T-helper 1 cell treated with Interleukin-12 subunit alpha and Interleukin-12 subunit beta and Interleukin-4 antibody, amounts not matched to agents 30 ng/mL and 1 ng/mL, for 36 hours (primary cell): ENCODE results near the gene CADM2. TPM values are rescaled to one million over a fixed set of nuclear protein-coding genes. Genes with fewer than 3 reads are reported as not detected.

Experiments used
- intact Hi-C: fragments of 100-400 bp; cut with micrococcal nuclease; formaldehyde crosslinking; loops from one replicate; pipeline ENCODE4 v1.15.1; 2024
- total RNA-seq: library from RNA; stranded (reverse); gene quantifications from 2 replicates; pipeline ENCODE4 v1.2.3, GENCODE V29; 2022

CADM2 gene
- total RNA-seq, 1 donor from 2014 or later, result not detected

DNA sequence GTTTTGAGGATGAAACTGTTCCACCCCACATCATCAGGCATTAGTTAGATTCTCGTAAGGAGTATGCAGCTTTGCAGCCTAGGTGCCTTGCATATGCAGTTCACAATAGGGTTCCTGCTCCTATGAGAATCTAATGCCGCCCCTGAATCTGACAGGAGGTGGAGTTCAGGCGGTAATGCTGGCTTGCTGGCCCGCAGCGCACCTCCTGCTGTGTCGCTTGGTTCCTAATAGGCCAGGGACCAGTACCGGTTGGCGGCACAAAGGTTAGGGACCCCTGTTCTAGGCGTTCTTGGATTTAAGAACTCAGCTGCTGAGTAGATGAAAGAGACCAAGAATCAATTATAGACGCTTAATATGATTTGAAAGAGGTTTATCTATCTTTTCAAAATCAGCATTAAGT lies 595.4 kb downstream of the CADM2 start:
- intact Hi-C loops, result no loop called here

DNA sequence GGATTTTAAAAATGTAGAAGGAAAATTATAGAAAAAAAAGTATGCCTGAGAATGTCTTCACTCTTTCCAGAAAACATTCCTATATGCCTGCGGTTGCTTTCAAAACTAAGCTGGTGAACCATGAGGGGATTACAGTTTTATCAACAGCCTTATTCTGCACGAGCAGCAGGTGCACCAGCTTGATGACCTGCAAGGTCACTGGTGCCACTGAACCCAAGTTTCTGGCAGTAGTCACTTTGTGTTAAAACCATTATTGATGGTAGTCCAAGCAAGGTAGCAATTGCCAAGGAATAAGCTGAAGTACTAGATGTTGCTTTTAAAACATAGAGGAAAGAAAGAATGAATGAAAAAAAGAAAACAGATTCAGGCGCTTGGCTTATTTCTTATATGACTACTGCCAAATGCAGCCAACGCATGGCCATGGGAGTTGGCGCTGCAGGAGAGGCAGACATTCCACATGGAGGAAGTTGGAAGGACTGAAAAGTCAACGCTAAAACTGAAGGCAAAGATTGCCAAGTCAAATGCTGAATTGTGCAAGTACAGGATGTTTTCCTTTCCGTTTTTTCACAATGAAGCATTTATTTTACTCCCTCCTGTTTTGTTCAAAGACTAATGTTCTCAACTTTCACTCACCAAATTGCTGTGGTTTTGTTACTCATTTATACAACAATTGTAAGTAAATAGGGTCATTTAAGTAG lies 601.4 kb downstream of the CADM2 start:
- intact Hi-C loops, result no loop called here

DNA sequence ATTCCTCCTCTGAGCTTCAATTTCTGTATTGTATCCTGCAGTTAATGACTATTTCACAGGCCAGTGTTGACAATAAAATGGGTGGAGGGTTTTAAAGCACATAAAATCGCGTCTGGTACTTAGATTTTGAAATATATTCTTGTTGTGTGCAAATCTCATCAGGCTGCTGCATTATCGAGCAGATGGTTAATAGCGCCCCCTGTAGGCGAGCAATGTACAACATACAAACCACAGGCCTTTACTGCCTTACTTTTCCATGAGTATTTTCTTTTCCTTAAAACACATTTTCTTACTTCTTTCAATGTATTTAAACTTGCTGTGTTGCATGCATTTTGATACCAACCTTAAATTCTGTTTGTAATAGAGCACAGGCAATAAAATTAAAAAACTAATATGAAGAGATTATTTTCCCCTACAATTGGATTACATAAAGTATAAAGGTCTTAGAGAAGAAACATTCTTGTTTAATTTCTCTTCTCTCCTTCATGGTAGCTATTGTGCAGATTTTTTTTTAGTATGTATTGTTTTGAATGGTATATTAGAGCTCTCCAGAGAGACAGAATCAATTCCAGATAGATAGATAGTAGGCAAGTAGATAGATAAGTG lies 608.4 kb downstream of the CADM2 start:
- intact Hi-C loops, result no loop called here

DNA sequence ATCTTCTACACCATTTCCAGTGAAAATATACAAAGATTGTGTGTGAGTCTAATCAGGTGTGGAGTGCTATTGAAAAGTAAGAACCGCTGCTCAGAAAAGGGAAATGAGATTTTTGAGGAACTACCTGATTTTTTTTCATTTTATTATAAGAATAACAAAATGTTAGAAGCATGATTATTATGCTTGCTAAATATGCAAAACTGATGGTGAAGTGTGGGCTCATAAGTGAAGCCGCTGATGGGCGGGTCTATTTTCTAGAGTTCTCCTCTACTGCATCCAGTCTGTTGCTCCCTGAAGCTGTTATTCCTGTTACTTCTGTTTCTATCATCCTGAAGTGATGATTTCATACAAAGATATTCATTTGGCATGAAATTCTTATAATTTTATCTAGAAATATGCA lies 612.0 kb downstream of the CADM2 start:
- intact Hi-C loops, result no loop called here

DNA sequence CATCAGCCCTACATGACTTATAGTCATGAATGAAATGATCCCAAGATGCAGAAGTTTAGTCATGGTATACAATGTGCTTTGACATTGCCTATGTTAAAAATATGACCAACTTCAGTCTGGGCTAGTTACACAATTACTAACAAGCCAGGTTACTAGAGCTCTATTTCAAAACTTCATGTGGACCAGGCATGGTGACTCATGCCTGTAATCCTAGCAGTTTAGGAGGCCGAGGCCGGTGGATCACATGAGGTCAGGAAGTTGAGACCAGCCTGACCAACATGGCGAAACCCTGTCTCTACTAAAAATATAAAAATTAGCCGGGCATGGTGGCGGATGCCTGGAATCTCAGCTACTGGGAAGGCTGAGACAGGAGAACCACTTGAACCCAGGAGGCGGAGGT lies 613.0 kb downstream of the CADM2 start:
- intact Hi-C loops, result no loop called here

DNA sequence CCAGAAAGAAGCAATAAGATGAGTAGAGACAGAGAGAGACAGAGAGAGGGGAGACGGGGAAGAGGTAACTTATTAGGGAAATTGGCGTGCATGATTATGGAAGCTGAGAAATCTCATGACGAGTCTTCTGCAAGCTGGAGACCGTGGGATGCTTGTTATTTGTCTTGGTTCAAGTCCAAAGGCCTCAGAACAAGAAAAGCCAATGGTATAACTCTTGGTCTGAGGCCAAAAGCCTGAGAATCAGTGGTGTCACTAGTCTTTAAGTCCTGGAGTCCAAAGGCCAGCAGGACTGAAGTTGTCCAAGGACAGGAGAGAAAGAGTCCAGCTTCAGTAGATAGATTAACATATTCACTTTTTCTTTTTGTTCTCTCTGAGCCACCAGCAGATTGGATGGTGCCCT lies 613.6 kb downstream of the CADM2 start:
- intact Hi-C loops, result no loop called here

DNA sequence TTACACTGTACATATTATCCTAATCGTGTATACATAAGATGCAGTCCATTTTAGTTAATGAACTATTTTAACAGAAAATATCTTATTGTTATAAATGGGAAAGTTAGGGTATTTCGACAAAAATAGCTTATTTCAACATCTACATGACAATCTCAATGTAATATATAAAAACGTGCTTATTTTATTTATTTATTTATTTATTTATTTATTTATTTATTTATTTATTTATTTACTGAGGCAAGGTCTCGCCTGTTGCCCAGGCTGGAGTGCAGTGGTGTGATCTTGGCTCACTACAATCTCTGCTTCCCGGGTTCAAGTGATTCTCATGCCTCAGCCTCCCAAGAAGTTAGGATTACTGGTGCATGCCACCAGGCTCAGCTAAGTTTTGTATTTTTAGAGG lies 614.2 kb downstream of the CADM2 start:
- intact Hi-C loops, result no loop called here

DNA sequence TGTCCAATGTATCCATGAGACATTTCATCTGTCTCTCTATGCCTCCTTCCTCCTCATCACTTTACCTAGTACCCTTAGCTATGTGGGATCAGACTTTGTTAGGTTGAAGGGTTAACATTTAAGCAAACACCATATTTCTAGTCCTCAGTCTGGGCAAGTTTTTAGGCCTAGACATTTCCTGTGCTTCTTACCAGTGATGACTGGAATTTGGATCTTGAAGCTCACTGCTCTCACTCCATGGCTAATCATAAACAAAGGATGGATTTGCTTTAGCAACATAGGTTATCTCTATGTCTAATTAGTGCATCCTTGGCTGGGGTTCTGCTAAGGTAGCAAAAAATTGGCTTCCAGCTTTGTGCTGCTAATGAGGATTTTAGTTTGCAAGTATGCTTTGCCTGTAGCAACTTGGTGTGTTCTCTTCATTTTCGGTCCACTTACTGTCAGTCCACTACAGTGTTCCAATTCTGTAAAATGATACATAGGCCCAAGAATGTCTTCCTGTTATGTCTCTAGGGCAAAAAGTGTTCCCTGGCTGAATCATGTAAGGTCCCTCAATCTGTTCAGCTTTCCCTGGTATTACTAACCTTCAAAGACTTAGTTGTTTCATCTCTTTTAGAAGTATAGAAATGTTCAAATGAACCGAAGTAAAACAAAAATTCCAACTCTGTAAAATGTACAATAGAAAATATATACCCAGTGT lies 615.4 kb downstream of the CADM2 start:
- intact Hi-C loops, result no loop called here

DNA sequence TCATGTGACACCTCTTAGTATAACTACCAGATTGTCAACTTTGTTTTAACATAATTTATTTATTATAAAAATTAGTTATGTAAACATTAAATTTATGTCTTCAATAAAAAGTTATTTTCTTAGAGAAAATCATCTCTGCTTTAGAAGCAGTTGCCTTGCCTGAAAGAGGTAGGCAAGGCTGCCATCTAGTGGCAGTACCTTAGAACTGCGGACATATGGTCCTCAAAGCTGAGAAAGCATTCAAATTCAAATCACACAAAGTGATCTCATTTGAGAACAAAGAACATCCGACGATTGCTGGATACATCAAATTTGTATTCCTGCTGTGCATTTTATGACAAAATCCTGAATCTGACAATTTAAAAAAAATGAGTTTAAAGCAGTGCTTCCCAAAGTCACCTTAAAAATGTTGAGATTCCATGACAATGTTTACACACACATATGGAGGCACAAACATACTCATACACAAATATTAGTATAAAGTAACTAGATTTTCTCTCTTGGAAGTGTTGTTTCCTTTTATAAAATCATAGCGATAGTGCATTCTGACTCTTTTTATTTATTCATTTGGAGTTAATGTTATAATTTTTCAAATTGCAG lies 617.4 kb downstream of the CADM2 start:
- intact Hi-C loops, result no loop called here

DNA sequence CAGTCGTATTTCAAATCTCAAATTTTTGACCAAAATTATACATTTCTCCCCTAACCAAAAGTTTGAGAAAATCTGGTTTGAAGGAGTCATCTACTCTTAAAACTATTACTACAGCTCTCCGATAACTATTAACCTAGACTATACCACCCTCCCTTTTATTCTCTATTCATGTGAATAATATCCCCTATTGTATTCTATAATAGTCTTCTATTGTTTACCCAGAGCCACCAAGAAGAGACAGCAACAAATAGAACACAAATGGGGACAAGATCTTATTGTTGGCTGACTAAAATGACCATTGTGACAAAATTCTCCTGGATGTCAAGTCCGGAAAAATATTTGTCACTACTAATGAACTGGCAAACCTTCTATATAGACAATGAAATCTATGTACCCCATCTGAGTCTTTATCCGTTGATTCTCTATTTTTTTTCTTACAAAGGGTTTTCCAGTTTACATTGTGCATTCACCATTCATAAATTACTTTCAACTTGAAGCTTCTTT lies 618.0 kb downstream of the CADM2 start:
- intact Hi-C loops, result no loop called here

DNA sequence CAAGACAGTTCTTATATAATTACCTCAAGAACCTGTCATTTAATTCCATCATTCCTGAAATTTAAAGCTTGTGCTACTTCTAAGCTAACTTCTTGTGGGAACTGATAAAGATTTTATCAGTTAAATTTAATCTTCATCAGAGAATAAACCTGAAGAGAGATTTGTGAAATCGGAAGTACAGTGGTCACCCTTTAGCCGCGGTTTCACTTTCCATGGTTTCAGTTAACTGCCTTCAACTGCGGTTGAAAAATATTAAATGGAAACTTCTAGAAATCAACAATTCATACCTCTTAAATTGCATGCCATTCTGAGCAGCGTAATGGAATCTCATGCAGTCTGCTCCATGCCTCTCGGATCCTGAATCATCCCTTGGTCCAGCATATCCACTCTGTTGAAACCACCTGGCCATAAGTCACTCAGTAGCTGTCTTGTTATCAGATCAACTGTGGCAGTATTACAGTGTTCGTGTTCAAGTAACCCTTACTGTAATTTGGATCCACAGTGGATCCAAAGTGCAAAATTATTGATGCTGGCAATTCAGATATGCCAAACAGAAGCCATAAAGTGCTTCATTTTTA lies 626.1 kb downstream of the CADM2 start:
- intact Hi-C loops, result no loop called here

DNA sequence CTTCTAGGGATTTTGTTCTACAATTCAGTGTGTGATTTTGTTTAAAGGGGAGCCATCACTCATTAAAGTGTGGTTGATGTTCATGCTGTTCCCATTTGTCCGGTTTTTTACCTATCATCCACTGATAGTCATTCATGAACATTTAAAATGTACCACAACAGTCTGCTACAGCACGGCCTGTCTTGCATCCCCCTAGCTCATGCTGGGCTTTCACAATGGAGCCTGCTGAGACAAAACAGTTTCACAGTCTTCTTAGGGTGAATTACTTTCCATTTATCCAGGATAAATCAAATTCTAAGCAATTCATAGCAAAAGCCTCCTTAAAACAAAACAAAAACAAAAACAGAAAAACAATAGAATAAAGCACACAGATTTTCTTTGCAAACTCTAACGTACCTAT lies 627.2 kb downstream of the CADM2 start:
- intact Hi-C loops, result no loop called here

DNA sequence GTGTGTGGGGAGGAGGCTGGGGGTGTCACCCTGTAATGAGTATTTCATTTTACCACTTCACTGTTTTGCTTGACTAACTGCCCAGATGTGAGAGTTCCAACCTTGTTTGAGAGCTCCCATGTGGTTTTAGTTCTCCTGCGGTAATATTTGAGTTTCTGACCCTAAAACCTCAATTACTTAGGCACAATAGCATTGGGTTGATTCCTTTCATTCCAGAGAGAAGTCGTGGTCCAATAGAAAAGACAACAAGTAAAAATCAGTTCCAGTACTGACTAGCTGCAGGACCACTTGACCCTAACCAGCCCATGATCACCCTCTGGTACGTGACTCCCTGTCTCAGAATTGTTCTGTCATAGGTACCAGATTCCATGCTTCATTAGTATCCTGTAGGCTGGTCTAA lies 630.4 kb downstream of the CADM2 start:
- intact Hi-C loops, result no loop called here

DNA sequence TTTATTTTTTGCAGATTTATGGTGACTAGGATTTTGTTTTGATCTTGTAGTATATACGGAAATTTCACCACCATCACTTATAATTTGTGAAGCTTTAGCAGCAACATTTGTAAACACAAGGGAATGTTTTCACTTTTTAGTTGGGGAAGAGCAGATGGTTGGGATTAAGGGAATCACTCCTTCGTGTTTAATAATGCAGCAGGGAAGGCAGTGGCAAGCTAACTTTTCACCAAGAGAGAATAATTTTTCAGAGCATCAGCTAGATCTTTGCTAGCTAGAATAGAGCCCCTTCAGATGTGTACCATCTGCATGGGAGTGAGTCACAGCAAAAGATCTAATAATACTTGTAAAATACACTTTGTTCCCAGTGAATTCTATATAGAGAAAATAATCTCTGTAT lies 632.7 kb downstream of the CADM2 start:
- intact Hi-C loops, result no loop called here

DNA sequence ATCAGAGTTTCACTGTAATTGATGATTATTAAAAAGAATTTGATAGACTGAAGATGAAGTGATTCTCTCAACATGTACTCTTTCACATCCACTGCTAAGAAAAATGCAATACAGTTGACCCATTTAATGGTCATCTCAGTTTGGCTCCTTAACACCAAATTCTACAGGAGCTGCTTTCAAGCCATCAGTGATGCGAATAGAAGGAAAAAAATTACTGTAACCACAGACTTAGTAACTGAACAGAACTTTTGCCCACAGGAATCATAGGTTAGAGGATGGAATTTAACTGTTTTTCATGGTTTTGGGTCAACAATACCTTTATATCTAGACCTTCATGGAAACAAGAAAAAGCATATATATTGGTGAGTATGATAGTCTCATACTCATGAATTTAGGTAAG lies 633.5 kb downstream of the CADM2 start:
- intact Hi-C loops, result no loop called here

DNA sequence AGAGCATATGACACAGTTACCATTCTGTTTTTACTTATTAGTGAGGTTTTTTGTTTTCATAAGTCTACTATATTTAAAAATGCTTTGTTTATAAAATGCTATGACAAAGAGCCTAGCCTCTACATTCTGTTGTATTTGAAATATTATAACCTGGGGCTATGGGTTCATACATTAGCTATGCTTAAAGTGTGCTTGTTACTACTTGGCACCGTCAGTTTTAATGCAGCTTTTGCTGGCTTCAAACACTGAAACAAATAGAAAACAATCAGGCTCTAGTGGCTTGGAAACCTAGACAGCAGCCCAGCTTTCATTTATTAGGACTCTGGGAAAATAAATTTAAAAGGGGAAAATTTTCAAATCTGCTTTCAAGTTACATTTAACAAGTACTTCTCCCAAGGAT lies 635.9 kb downstream of the CADM2 start:
- intact Hi-C loops, result no loop called here

DNA sequence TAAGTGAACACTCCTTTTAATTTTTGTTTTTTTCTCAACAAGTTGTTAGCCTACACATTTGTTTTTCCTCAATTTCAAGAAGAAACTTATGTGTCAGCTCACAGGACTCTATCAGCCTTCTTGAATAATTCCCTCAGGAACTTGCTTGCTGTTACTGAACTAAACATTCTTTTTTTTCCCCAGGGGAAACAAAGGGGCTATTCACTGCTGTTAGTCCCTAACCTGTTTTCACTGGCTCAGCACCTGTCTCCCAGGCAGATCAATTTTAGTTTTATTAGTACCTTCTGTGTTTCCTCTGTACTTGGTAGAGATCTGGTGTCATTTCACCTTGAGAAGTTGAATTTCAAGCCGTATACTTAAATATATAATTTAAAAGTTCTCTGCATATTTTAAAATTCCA lies 644.6 kb downstream of the CADM2 start:
- intact Hi-C loops, result no loop called here

DNA sequence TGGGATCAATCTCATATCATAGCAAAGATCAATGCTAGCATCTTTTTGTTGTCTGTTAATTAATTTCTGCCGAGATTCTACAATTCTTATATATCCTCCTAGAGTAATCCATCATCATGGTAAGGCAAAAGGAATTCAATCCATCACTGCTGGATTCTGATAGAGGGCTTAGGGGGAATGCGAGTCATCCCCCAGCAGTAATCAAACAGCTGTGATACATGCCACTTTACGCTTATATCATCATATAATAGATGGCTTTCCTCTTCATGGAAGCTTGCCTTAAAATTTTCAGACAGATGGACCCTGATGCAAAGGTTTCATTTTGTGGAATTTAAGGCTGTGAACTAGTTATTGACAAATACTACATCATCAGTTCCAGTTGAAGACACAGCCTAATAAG lies 645.9 kb downstream of the CADM2 start:
- intact Hi-C loops, result no loop called here

DNA sequence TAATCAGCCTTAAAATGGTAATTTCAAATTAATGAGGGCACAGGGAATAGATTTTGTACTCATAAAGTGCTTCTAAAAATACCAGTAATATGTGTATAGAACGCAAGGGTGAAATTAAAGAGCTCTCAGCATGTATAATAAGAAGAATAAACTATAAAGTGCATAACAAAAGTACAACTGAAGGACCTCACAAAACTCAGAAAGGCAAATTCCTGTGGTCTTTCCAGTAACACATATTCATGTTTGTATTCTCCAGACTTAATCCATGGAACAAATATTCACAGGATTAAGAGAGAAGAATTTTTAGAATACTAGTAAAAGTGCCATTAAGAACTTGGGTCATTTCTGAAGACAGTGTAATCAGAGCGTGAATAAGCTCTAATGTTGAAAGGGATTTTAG lies 646.3 kb downstream of the CADM2 start:
- intact Hi-C loops, result no loop called here

DNA sequence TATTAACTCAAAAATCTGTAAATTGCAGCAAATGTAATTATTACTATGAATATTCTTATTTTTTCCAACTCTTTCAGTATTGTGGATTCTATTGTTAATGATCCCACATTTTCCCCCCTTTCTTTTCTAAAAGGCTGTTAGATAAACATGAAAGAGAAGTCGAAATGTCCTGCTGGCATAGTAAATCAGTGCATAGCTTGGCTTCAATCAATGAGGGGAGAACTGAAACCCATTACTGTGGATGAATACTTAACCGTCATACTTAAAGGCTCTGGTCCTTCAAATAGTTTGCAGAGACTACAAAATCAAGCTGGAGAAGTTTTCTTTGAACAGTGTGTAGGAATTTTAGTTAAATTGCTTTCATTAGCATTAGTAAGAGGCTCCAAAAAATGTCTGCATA lies 667.9 kb downstream of the CADM2 start:
- intact Hi-C loops, result no loop called here

DNA sequence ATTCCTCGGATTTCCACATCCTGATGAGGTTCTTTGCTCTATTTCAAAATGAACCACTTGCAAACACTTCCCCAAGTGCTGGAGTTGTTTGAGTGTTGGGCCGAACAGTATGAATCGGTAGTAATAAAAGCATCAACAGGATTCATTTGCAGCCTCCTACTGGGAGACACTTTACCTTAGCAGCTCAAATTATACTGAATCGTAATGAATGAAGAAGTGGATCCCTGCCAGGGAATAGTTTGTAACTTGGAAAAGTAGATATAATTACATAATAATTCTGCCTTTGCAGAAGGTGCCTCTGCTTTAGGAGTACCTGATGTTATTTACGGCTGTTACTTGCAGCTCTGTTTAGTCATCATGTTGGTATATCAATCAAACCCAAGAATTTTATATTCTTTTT lies 669.1 kb downstream of the CADM2 start:
- intact Hi-C loops, result no loop called here

DNA sequence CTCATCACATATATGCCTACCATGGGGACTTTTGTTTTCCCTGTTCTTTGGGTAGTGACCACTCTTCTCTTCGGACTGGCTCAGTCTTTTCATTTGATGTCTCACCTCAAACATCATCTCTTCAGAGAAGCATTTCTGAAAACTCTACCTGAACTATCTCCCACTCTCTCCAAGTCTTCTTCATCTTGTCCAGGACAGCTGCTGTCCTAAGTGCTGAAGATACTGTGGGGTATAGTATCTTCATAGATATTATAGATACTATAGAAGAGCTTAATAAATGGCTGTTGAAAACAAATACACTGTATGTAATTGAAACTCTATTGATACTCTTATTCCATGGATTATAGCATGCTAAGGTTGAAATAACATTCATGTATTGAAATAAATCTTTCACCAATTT lies 672.3 kb downstream of the CADM2 start:
- intact Hi-C loops, result no loop called here
